Measurements from ENCODE around the gene PCCA.

DNA sequence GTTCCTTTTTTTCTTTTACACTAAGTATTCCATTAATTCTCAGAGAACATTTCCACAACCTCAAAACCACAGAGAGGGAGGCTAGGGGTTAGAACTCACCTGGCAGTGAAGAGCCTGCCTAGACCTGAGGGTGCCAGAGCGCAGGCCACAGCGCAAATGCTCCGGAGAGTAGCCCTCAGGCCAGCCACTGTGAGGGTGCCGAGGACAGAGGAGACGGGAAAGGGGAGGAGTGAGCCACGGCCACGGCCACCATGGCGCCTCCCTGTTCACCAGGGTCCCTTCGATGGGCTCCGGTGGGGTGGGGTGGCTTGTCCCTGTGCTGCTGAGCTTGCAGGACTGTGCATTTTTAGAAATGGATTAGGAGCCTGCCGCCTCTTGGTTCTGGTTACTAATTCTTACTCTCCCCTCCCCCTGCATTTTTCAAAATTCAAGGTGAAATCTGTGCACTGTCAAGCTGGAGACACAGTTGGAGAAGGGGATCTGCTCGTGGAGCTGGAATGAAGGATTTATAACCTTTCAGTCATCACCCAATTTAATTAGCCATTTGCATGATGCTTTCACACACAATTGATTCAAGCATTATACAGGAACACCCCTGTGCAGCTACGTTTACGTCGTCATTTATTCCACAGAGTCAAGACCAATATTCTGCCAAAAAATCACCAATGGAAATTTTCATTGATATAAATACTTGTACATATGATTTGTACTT is 440.9 kb downstream of the PCCA start:
- TF ChIP-seq, protein P1, sequence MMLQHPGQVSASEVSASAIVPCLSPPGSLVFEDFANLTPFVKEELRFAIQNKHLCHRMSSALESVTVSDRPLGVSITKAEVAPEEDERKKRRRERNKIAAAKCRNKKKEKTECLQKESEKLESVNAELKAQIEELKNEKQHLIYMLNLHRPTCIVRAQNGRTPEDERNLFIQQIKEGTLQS (CRISPR knock-in tag; IDR thresholded peaks at IDR 0.05): no peak
- TF ChIP-seq, protein P2, sequence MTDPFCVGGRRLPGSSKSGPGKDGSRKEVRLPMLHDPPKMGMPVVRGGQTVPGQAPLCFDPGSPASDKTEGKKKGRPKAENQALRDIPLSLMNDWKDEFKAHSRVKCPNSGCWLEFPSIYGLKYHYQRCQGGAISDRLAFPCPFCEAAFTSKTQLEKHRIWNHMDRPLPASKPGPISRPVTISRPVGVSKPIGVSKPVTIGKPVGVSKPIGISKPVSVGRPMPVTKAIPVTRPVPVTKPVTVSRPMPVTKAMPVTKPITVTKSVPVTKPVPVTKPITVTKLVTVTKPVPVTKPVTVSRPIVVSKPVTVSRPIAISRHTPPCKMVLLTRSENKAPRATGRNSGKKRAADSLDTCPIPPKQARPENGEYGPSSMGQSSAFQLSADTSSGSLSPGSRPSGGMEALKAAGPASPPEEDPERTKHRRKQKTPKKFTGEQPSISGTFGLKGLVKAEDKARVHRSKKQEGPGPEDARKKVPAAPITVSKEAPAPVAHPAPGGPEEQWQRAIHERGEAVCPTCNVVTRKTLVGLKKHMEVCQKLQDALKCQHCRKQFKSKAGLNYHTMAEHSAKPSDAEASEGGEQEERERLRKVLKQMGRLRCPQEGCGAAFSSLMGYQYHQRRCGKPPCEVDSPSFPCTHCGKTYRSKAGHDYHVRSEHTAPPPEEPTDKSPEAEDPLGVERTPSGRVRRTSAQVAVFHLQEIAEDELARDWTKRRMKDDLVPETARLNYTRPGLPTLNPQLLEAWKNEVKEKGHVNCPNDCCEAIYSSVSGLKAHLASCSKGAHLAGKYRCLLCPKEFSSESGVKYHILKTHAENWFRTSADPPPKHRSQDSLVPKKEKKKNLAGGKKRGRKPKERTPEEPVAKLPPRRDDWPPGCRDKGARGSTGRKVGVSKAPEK (CRISPR knock-in tag; IDR thresholded peaks at IDR 0.05; ENCODE audit: borderline replicate concordance): no peak
- no peak for TF ChIP-seq SMARCC2 (IDR thresholded peaks at IDR 0.05)
- TF ChIP-seq, protein P3, sequence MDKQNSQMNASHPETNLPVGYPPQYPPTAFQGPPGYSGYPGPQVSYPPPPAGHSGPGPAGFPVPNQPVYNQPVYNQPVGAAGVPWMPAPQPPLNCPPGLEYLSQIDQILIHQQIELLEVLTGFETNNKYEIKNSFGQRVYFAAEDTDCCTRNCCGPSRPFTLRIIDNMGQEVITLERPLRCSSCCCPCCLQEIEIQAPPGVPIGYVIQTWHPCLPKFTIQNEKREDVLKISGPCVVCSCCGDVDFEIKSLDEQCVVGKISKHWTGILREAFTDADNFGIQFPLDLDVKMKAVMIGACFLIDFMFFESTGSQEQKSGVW (CRISPR knock-in tag; IDR thresholded peaks at IDR 0.05; ENCODE audit: borderline replicate concordance): no peak
- TF ChIP-seq, protein P4, sequence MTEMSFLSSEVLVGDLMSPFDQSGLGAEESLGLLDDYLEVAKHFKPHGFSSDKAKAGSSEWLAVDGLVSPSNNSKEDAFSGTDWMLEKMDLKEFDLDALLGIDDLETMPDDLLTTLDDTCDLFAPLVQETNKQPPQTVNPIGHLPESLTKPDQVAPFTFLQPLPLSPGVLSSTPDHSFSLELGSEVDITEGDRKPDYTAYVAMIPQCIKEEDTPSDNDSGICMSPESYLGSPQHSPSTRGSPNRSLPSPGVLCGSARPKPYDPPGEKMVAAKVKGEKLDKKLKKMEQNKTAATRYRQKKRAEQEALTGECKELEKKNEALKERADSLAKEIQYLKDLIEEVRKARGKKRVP (CRISPR knock-in tag; IDR thresholded peaks at IDR 0.05): no peak
- TF ChIP-seq POGZ (CRISPR knock-in tag; IDR thresholded peaks at IDR 0.05): no peak
- TF ChIP-seq TAF1 (CRISPR knock-in tag; IDR thresholded peaks at IDR 0.05): no peak
